ENCODE data around the gene WDR86. TPM values are rescaled to one million over a fixed set of nuclear protein-coding genes. Genes with fewer than 3 reads are reported as not detected.
A peak's percentile ranks its signal among the peaks of the same experiment; 100 is the strongest.

WDR86 gene
- total RNA-seq, 2 experiments from 2014 or later: 0.25 TPM

DNA sequence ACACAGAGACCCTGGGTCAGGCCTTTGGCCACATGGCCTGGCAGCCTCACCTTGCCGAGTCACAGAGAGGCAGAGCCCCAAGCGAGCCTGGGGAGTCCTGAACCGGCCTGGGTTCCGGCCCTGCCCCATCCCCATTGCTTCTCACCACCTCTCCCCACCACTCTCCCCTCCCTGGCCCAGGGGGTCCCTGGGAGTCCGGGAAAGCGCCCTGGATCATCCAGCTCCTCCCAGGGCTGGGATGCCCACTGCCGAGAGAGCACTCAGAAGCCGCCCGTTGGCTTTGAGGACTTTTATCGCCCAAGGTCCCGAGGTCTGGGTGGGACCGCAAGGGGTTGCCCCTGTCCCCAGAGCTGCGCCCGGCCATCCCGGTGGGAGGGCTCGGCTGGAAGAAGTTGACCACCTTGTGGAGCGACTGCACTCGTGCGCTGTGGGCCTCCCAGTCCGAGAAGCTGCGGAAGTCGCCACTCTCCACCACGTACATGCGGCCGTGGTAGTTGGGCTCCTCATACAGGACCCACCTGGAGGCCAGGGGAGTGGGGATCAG, 22.0 kb upstream of the WDR86 start:
- TF ChIP-seq, protein P1, sequence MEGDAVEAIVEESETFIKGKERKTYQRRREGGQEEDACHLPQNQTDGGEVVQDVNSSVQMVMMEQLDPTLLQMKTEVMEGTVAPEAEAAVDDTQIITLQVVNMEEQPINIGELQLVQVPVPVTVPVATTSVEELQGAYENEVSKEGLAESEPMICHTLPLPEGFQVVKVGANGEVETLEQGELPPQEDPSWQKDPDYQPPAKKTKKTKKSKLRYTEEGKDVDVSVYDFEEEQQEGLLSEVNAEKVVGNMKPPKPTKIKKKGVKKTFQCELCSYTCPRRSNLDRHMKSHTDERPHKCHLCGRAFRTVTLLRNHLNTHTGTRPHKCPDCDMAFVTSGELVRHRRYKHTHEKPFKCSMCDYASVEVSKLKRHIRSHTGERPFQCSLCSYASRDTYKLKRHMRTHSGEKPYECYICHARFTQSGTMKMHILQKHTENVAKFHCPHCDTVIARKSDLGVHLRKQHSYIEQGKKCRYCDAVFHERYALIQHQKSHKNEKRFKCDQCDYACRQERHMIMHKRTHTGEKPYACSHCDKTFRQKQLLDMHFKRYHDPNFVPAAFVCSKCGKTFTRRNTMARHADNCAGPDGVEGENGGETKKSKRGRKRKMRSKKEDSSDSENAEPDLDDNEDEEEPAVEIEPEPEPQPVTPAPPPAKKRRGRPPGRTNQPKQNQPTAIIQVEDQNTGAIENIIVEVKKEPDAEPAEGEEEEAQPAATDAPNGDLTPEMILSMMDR (IDR thresholded peaks at IDR 0.05): no peak
- Mint-ChIP-seq H3K36me3 (ENCODE audit: low read depth) (no peaks in the 10 kb centered on the region), H3K9me3 (no peaks in the 10 kb centered on the region), H3K4me3 (no peak overlapping the region), H3K4me1 (ENCODE audit: low read depth) (peaks cover 51% of the 10 kb centered on the region), H3K27me3 (no peaks in the 10 kb centered on the region), H3K27ac (no peak overlapping the region)
- no peak for DNase-seq
- CTCF ChIA-PET: interaction anchor here (1.1 to 6.8 kb wide), 3 partner anchors 17 to 63 kb away, joined by 4 to 51 read pairs (median 9); no protein-coding TSS in a partner anchor
- no peak for ATAC-seq
- POLR2A ChIA-PET: interaction anchor here (0.6 to 2.4 kb wide), 2 partner anchors 9 to 12 kb away, joined by 3 to 12 read pairs; partner anchors contain the start of gene CRYGN
- intact Hi-C loops (cut with micrococcal nuclease): no loop called here

DNA sequence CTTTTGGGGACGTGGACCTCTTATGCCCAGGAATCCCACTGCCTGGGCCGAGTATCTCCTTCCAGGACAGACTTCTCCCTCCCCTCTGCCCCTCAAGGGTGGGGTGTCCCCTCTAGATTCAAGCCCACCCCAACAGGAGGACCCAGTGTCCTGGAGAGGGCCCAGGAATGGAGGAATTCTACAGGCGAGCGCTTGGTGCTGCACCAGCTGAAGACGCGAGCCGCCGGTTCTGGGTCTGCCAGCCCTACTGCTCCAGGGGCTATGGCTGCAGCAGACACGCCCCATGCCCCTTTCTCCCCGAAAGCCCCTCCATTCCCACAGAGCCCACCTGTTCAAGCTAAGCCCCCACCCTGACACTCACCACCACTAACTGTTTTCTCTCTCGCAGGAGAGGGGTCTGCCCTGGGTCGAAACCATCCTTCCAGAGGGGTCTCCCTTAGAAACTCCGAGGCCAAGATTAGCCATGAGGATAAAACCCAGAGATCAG, 21.5 kb upstream of the WDR86 start:
- no peak overlapping the region for H3K27ac Mint-ChIP-seq
- intact Hi-C loops (cut with micrococcal nuclease): no loop called here
- ChIA-PET POLR2A (interaction anchor here (2.4 kb wide), 1 partner anchor 10 kb away, joined by 12 read pairs; the partner anchor contains the start of gene CRYGN), CTCF (interaction anchor here (1.1 kb wide), 1 partner anchor 17 kb away, joined by 4 read pairs; no protein-coding TSS in a partner anchor)
- DNase-seq: no peak
- no peaks in the 10 kb centered on the region for H3K27me3 Mint-ChIP-seq
- no peak overlapping the region for H3K4me3 Mint-ChIP-seq
- H3K4me1 Mint-ChIP-seq (ENCODE audit: low read depth): peaks cover 52% of the 10 kb centered on the region
- no peaks in the 10 kb centered on the region for H3K9me3 Mint-ChIP-seq
- TF ChIP-seq, protein P1 (IDR thresholded peaks at IDR 0.05): no peak
- H3K36me3 Mint-ChIP-seq (ENCODE audit: low read depth): no peaks in the 10 kb centered on the region
- no peak for ATAC-seq

DNA sequence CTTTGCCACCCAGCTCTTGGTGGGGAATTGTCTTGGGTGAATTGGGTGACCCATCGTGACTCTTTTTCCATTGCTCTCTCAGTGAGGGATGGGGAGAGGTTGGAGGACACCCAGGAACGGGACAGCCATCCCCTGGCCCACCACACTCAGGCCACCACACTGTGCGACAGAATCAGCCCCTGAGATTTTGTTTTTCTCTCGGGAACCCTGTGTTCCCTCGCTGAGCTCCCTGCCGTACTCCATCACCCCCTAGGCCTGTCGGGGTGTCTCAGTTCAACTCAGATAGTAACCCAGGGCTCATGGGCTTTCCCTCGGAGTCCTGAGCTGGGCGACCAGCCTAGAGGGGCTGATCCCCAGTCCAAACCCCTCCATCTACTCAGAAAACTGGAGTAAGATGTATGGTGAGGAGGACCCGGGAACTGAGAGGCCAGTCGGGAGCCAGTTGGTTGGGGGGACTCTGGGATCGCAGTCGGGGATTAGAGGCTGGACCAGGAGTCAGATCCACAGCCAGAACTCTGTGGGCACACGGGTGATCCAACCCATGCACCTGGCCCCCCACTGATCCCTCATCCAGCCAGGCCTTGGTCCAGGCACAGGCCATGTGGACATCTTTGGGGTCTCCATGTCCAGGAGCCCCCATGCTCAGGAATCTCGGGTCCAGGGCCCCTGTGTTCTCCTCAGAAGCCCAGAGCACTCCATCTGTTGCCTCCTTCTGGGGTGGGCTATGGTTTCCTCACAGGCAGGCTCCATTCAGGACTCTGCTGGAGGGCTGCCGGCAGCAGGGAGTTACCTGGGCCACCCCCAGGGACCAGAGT, 20.8 kb upstream of the WDR86 start:
- H3K4me1 Mint-ChIP-seq (ENCODE audit: low read depth): peaks cover 52% of the 10 kb centered on the region
- CTCF ChIA-PET: interaction anchor here (1.0 to 1.8 kb wide), 6 partner anchors 10 to 120 kb away, joined by 3 to 10 read pairs (median 4); partner anchors contain the start of gene CRYGN
- H3K27me3 Mint-ChIP-seq: no peaks in the 10 kb centered on the region
- ATAC-seq: no peak
- intact Hi-C loops (cut with micrococcal nuclease): no loop called here
- POLR2A ChIA-PET: interaction anchor here (1.0 to 2.4 kb wide), 4 partner anchors 10 to 125 kb away, joined by 3 to 12 read pairs (median 3); partner anchors contain the start of gene CRYGN
- H3K4me3 Mint-ChIP-seq: no peak overlapping the region
- no peaks in the 10 kb centered on the region for H3K36me3 Mint-ChIP-seq (ENCODE audit: low read depth)
- no peak overlapping the region for H3K27ac Mint-ChIP-seq
- TF ChIP-seq, protein P1 (IDR thresholded peaks at IDR 0.05): no peak
- no peak for DNase-seq
- H3K9me3 Mint-ChIP-seq: no peaks in the 10 kb centered on the region

DNA sequence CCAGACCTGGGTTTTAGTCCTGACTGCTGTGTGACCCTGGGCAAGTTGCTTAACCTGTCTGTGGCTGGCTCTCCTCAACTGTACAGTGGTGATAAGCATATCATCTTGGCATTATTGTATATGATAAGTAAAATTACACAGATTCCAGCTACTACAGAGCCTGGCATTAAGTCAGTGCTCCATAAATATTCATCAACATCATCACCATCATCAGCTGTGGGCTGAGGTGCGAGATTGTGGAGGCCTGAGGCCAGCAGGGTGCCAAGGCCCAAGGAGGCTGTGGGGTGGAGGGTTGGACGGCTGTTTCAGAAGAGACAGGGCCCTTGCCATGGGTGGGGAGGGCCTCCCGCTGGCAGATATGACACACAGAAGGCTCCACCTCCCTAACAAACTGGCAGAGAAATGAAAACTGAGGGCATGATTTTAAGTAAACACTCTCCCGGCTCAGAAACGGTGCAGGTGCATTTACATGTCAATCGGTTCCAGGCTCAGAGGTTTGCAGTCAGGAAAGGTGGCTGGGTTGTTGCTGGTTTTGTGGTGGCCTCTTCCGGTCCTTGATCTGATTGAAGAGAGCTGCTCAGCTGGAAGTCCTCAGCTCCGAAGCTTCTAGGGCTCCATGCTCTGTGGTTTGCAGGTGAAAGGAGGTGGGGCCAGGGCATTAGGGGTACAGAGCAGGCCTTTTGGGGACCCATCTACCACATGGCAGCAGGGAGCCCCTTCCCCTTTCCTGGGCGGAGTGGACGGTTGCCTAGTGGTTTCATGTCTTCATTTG, 19.9 kb upstream of the WDR86 start:
- intact Hi-C loops (cut with micrococcal nuclease): no loop called here
- DNase-seq: peak; percentile 71
- peaks cover 52% of the 10 kb centered on the region for H3K4me1 Mint-ChIP-seq (ENCODE audit: low read depth)
- H3K27me3 Mint-ChIP-seq: no peaks in the 10 kb centered on the region
- TF ChIP-seq, protein P1 (IDR thresholded peaks at IDR 0.05): no peak
- ChIA-PET CTCF (interaction anchor here (1.0 to 1.8 kb wide), 5 partner anchors 10 to 120 kb away, joined by 3 to 10 read pairs (median 3); partner anchors contain the start of gene CRYGN), POLR2A (interaction anchor here (1.0 to 2.4 kb wide), 4 partner anchors 11 to 124 kb away, joined by 3 to 12 read pairs (median 3); partner anchors contain the start of gene CRYGN)
- peak overlapping the region; percentile 23 for H3K4me3 Mint-ChIP-seq
- H3K27ac Mint-ChIP-seq: peak overlapping the region; percentile 67
- no peaks in the 10 kb centered on the region for H3K9me3 Mint-ChIP-seq
- ATAC-seq: peak; percentile 40
- no peaks in the 10 kb centered on the region for H3K36me3 Mint-ChIP-seq (ENCODE audit: low read depth)

All from activated CD8-positive, alpha-beta T cell treated with anti-CD3 and anti-CD28 coated beads for 36 hours (primary cell).